ENCODE results near the gene CA12. TPM values are rescaled to one million over a fixed set of nuclear protein-coding genes. Genes with fewer than 3 reads are reported as not detected.

The CA12 gene
- total and polyA plus RNA-seq, 2 of the 8 experiments (the other 6 are each of a cell fraction or from before 2014, with no cell fraction given), result 4.7 to 4.9 TPM

- Histone ChIP-seq H3K23ac (ENCODE audit: insufficient read length) (no peak overlapping the region), H3K79me2 (ENCODE audit: control insufficient read depth in 1 of 2, insufficient read depth in 2 of 2, low read length in 2 of 2) (no peaks in the 10 kb centered on the region), H3K79me1 (ENCODE audit: low read depth, low read length) (no peaks in the 10 kb centered on the region), H3K9ac (replicated peaks in 1 of 4; ENCODE audit: extremely low read depth in 1 of 4, low read depth in 3 of 4, low read length in 3 of 4) (no peak overlapping the region), H3K36me3 (ENCODE audit: control insufficient read depth in 2 of 4, insufficient read depth in 4 of 4, low read length in 3 of 4) (no peaks in the 10 kb centered on the region), H3K27ac (ENCODE audit: low read depth, low read length) (no peak overlapping the region), H2AK5ac (ENCODE audit: low read depth, low read length) (no peak overlapping the region), H3K4me3 (ENCODE audit: extremely low read depth in 1 of 4, insufficient read depth in 2 of 4, low read depth in 3 of 4, low read length in 4 of 4) (no peak overlapping the region), H2BK5ac (ENCODE audit: low read depth, low read length) (no peak overlapping the region), H2AFZ (ENCODE audit: low read length) (no peak overlapping the region), H2BK15ac (ENCODE audit: low read length) (no peak overlapping the region), H3K9me3 (ENCODE audit: insufficient read depth in 2 of 2, low read depth in 1 of 2, low read length in 1 of 2) (no peaks in the 10 kb centered on the region), H2BK12ac (ENCODE audit: low read depth, low read length) (no peak overlapping the region), H3K4me2 (ENCODE audit: insufficient read depth in 1 of 2, low read depth in 2 of 2, low read length in 2 of 2) (no peak overlapping the region), H4K5ac (ENCODE audit: insufficient read length, low read depth, low read length) (no peak overlapping the region), H4K20me1 (replicated peaks in 1 of 2; ENCODE audit: control insufficient read depth in 1 of 2, insufficient read depth in 2 of 2, low read length in 2 of 2) (no peaks in the 10 kb centered on the region), H3K4me1 (replicated peaks in 1 of 4; ENCODE audit: control insufficient read depth in 3 of 4, insufficient read depth in 4 of 4, low read length in 3 of 4) (no peaks in the 10 kb centered on the region), H3K27me3 (replicated peaks in 1 of 4; ENCODE audit: control insufficient read depth in 3 of 4, extremely low read depth in 1 of 4, insufficient read depth in 3 of 4, low read length in 3 of 4) (no peaks in the 10 kb centered on the region), H4K8ac (ENCODE audit: extremely low read depth, insufficient read depth, low read length) (no peak overlapping the region), H3K23me2 (ENCODE audit: low read depth, low read length) (no peaks in the 10 kb centered on the region), H3K4ac (replicated peaks; ENCODE audit: insufficient read length, low read depth, low read length) (no peak overlapping the region), H2BK20ac (ENCODE audit: low read length) (no peak overlapping the region), H3K56ac (replicated peaks; ENCODE audit: insufficient read length, low read depth, low read length) (no peak overlapping the region), H4K91ac (replicated peaks; ENCODE audit: insufficient read length, low read length) (no peak overlapping the region), H2BK120ac (replicated peaks; ENCODE audit: low read depth, low read length) (no peak overlapping the region), H3K14ac (ENCODE audit: insufficient read length) (no peak overlapping the region), H3K18ac (ENCODE audit: extremely low read depth, low read length) (no peak overlapping the region)
- POLR2A ChIA-PET (ENCODE audit: partially characterized antibody), result interaction anchor here (1.1 kb wide), 1 partner anchor 9 kb away, joined by 3 read pairs; no protein-coding TSS in a partner anchor
- FAIRE-seq, result no peak
- no peak for TF ChIP-seq RFX5 (IDR thresholded peaks at IDR 0.05; ENCODE audit: borderline replicate concordance, low read depth, low read length)
- no peak for TF ChIP-seq ASH2L (IDR thresholded peaks at IDR 0.05; ENCODE audit: low read length)
- CTCF ChIA-PET (ENCODE audit: partially characterized antibody), result interaction anchor here (1.0 to 1.7 kb wide), 5 partner anchors 10 to 60 kb away, joined by 3 to 8 read pairs (median 4); no protein-coding TSS in a partner anchor
- DNase-seq (ENCODE audit: low read depth in 1 of 2, low spot score in 2 of 2), result no peak
- WGBS, 2 experiments (ENCODE audit: extremely low coverage in 1 of 2, insufficient coverage in 1 of 2, insufficient read length in 1 of 2, insufficient replicate concordance in 2 of 2, low coverage in 1 of 2, low lambda C conversion rate in 2 of 2, missing lambda C conversion rate in 1 of 2), result 92% methylated on average over 5 of the region's 5 CpGs; no CpG with 5 or more reads in 1 of the 2 experiments
Observed at GRCh38 chr15:63349621-63350020, 32.0 kb downstream of the CA12 start.
